K562 (cell line): ENCODE measurements around the gene NUP214. TPM values are rescaled to one million over a fixed set of nuclear protein-coding genes. Genes with fewer than 3 reads are reported as not detected.
"Not testable (repeated sequence)": the region's sequence is repeated elsewhere in the genome, so short reads cannot be mapped to it uniquely, and the experiment has no call there.

Experiments used
- ATAC-seq: fragments of 200-7000 bp; cut with Tn5 transposase; 3 replicates; pipeline ENCODE4 v1.9.1; 2020; ENCODE audit warnings: moderate library complexity
- BruUV-seq: library from RNA; stranded (reverse); fragments of 400-500 nt; replicated peaks from 2 replicates; lab custom pipeline; 2021; lab: Mats Ljungman, UMichigan
- CTCF ChIA-PET: fragments of 300-600 bp; formaldehyde crosslinking; extraction: SDS; loops from one replicate; lab custom pipeline; 2021; ENCODE audit warnings: low intra/inter-chr PET ratio; lab: Yijun Ruan, JAX
- POLR2A ChIA-PET: fragments of 300-600, 350-650 bp; sonication (Branson Sonifier 250); formaldehyde crosslinking; extraction: SDS; loops from one replicate; lab custom pipeline; 2021; ENCODE audit warnings: antibody characterized with exemption, inconsistent platforms; lab: Yijun Ruan, JAX
- DNase-seq, 4 experiments: peaks; one replicate each; pipeline versions ENCODE4 v3.0.0 to v3.0.0-alpha.2; 2011 to 2018; ENCODE audit warnings: low spot score in 3 of 4, mixed read lengths in 3 of 4; ENCODE audit errors: extremely low read depth in 1 of 4
- FAIRE-seq: peaks from 2 replicates; lab custom pipeline; 2011; peaks lifted over from hg19 to GRCh38; lab: Jason Lieb, UNC
- H2AFZ ChIP-seq: 2 replicates; pipeline ENCODE4 v1.6.0; 2011; ENCODE audit warnings: low read depth, low read length, control low read depth, inconsistent platforms
- H3K27ac ChIP-seq: fragments of 200-600 bp; 3 replicates; pipeline ENCODE4 v1.8.0; 2011; ENCODE audit warnings: low read depth, mild to moderate bottlenecking, control low read depth, inconsistent platforms, low read length, moderate library complexity, mixed read lengths; ENCODE audit errors: extremely low read depth
- H3K27me3 ChIP-seq, 2 experiments: fragments of 300-600 bp in 1 of 2; 2 replicates in 1 of 2; 3 replicates in 1 of 2; pipeline versions ENCODE4 v1.6.0 to v1.8.0; 2011; ENCODE audit warnings: inconsistent platforms in 2 of 2, low read length in 2 of 2, mild to moderate bottlenecking in 1 of 2, mixed read lengths in 1 of 2, moderate library complexity in 1 of 2; ENCODE audit not compliant: control insufficient read depth in 2 of 2, insufficient read depth in 2 of 2
- H3K36me3 ChIP-seq: fragments of 300-600 bp; 3 replicates; pipeline ENCODE4 v1.8.0; 2011; ENCODE audit warnings: mild to moderate bottlenecking, low read length, inconsistent platforms; ENCODE audit not compliant: control insufficient read depth, insufficient read depth
- H3K4me1 ChIP-seq, 2 experiments: fragments of 200-600 bp in 1 of 2; replicated peaks in 1 of 2; 2 replicates in 1 of 2; 3 replicates in 1 of 2; pipeline versions ENCODE4 v1.5.1 to v1.8.0; 2011; ENCODE audit warnings: inconsistent platforms in 2 of 2, low read length in 2 of 2, mild to moderate bottlenecking in 1 of 2, mixed read lengths in 1 of 2, moderate library complexity in 1 of 2; ENCODE audit not compliant: control insufficient read depth in 2 of 2, insufficient read depth in 2 of 2
- H3K4me2 ChIP-seq: 2 replicates; pipeline ENCODE4 v1.6.1; 2011; ENCODE audit warnings: low read length, control low read depth, inconsistent platforms, mixed read lengths; ENCODE audit not compliant: insufficient read depth
- H3K4me3 ChIP-seq: fragments of 200-600 bp; sonication (generic), shearing (Covaris generic); 2 replicates; pipeline ENCODE4 v1.5.1; 2016; ENCODE audit warnings: control low read depth, inconsistent platforms
- H3K79me2 ChIP-seq: fragments of 200-600 bp; 3 replicates; pipeline ENCODE4 v1.8.0; 2011; ENCODE audit warnings: low read length, inconsistent platforms; ENCODE audit not compliant: control insufficient read depth, insufficient read depth
- H3K9ac ChIP-seq, 2 experiments: 2 replicates each; pipeline versions ENCODE4 v1.6.0 to v1.6.1; 2011; ENCODE audit warnings: low read depth in 2 of 2, low read length in 2 of 2, control low read depth in 1 of 2, inconsistent platforms in 1 of 2, mild to moderate bottlenecking in 1 of 2, mixed read lengths in 1 of 2; ENCODE audit not compliant: insufficient read depth in 1 of 2
- H3K9me1 ChIP-seq: one replicate; pipeline ENCODE4 v1.6.0; 2011; ENCODE audit warnings: inconsistent platforms, mild to moderate bottlenecking, low read length, moderate library complexity; ENCODE audit not compliant: control insufficient read depth, insufficient read depth
- H3K9me3 ChIP-seq: replicated peaks from 2 replicates; pipeline ENCODE4 v1.5.1; 2011; ENCODE audit warnings: low read depth, low read length, inconsistent platforms; ENCODE audit not compliant: control insufficient read depth, insufficient read depth
- H4K20me1 ChIP-seq: replicated peaks from 2 replicates; pipeline ENCODE4 v1.6.1; 2011; ENCODE audit warnings: low read length, inconsistent platforms, mixed read lengths; ENCODE audit not compliant: control insufficient read depth, insufficient read depth
- E2F1 ChIP-seq: sonication (generic); formaldehyde crosslinking; IDR thresholded peaks from 2 replicates; pipeline ENCODE4 v1.8.1; 2023; ENCODE audit warnings: mild to moderate bottlenecking, missing genetic modification reagents, moderate library complexity
- MLX ChIP-seq, 2 experiments: fragments of 450-650 bp in 1 of 2; sonication (generic) in 1 of 2; formaldehyde crosslinking; conservative IDR thresholded peaks; 2 replicates each; pipeline versions ENCODE4 v1.4.0 to v1.8.1; 2020 to 2022; ENCODE audit warnings: mild to moderate bottlenecking in 1 of 2, missing genetic modification reagents in 1 of 2
- STAT6 ChIP-seq: sonication (generic); formaldehyde crosslinking; IDR thresholded peaks from 2 replicates; pipeline ENCODE4 v1.8.1; 2023; ENCODE audit warnings: mild to moderate bottlenecking, missing genetic modification reagents
- WGBS: fragments of 100-300 bp; shearing (Covaris generic); methylation state at CpG from one replicate; pipeline ENCODE4 v1.1.6; 2016; ENCODE audit warnings: low coverage, mixed read lengths; ENCODE audit not compliant: insufficient coverage; ENCODE audit errors: missing lambda C conversion rate; 5-methylcytosine and 5-hydroxymethylcytosine counted together
- in situ Hi-C: fragments of 300-500 bp; cut with MboI; formaldehyde crosslinking; loops from 4 replicates; pipeline ENCODE4 v1.15.0; 2018; ENCODE audit warnings: inconsistent platforms, mixed read lengths
- intact Hi-C: fragments of 100-400 bp; cut with micrococcal nuclease; formaldehyde crosslinking; loops from 2 replicates; pipeline ENCODE4 v1.14.2; 2022
- polyA plus RNA-seq, 8 experiments: library from polyadenylated mRNA; depleted of rRNA in 4 of 8; stranded (reverse) in 5 of 8; unstranded in 3 of 8; fragments of >200 nt; fragmentation: Nextera tagmentation in 2 of 8; fragmentation: Illumina TruSeq in 1 of 8; extraction: Ambion mirVana in 2 of 8; extraction: Trizol in 1 of 8; gene quantifications; 2 replicates each; pipeline versions ENCODE4 v1.2.1 to v1.2.3, GENCODE V29; 2011 to 2014; ENCODE audit warnings: inconsistent platforms in 1 of 8, missing spikeins in 1 of 8
- total RNA-seq, 7 experiments: library from RNA; depleted of rRNA in 6 of 7; stranded (reverse); fragments of >200 nt in 6 of 7; fragmentation: Illumina TruSeq in 2 of 7; extraction: Trizol in 2 of 7; gene quantifications; 2 replicates each; pipeline versions ENCODE4 v1.2.1 to v1.2.3, GENCODE V29; 2011 to 2021; ENCODE audit warnings: low replicate concordance in 1 of 7

NUP214 gene
- total and polyA plus RNA-seq, 9 of the 15 experiments (the other 6 are each of a cell fraction or from before 2014, with no cell fraction given): 56.9 to 332 (median 97.1) TPM

GRCh38 chr9:131158673-131159072, 33.3 kb downstream of the NUP214 start:
- Histone ChIP-seq H3K79me2 (peaks cover 24% of the 10 kb centered on the region; the same call in 2 of the 3 replicates), H3K36me3 (peaks cover 94% of the 10 kb centered on the region)
- CTCF ChIA-PET, H3K9me1 ChIP-seq, H3K27ac ChIP-seq, H3K4me1 ChIP-seq, H3K9me3 ChIP-seq, H3K4me2 ChIP-seq, DNase-seq, H4K20me1 ChIP-seq, H3K27me3 ChIP-seq, ATAC-seq, H2AFZ ChIP-seq, intact Hi-C loops, H3K4me3 ChIP-seq, H3K9ac ChIP-seq, FAIRE-seq, BruUV-seq, in situ Hi-C loops: not testable (repeated sequence)
- TF ChIP-seq E2F1: 0 out of 2 replicates have a peak, but pooled peaks have one; percentile 7
- peak; percentile 81; the same call in 1 of the 2 replicates for TF ChIP-seq STAT6 (CRISPR knock-in tag)
- 0 out of 4 replicates have a peak, but pooled peaks of 1 of the 2 experiments have one; percentile 75 for TF ChIP-seq MLX (CRISPR knock-in tag; conservative IDR thresholded peaks at IDR 0.05)
- POLR2A ChIA-PET: interaction anchor here (0.6 to 22.5 kb wide), 8 partner anchors 8 to 71 kb away, joined by 3 to 583 read pairs (median 16); partner anchors contain the start of gene NUP214
- 89% methylated on average over 1 of the region's 1 CpG for WGBS
